Trophoblast cell (in vitro differentiated cells and primary cell): ENCODE measurements around the gene HMSD.
A peak's percentile ranks its signal among the peaks of the same experiment; 100 is the strongest.

Experiments
- DNase-seq, 2 donors: peaks; one replicate each; pipeline ENCODE4 v3.0.0-alpha.2; 2016
- H2AFZ ChIP-seq: 2 replicates; pipeline ENCODE4 v1.6.1; 2013; ENCODE audit warnings: low read length, moderate library complexity, mild to moderate bottlenecking; ENCODE audit not compliant: insufficient read depth, poor library complexity
- H2AK5ac ChIP-seq: 2 replicates; pipeline ENCODE4 v1.6.1; 2013; ENCODE audit warnings: mild to moderate bottlenecking, low read length
- H2BK120ac ChIP-seq: 2 replicates; pipeline ENCODE4 v1.6.1; 2013; ENCODE audit warnings: low read length, mild to moderate bottlenecking, moderate library complexity; ENCODE audit not compliant: insufficient read depth, poor library complexity
- H2BK12ac ChIP-seq: 2 replicates; pipeline ENCODE4 v1.6.1; 2013; ENCODE audit warnings: mild to moderate bottlenecking, low read length, moderate library complexity
- H2BK5ac ChIP-seq: 2 replicates; pipeline ENCODE4 v1.6.1; 2013; ENCODE audit warnings: low read length, low read depth, moderate library complexity, mild to moderate bottlenecking; ENCODE audit not compliant: poor library complexity
- H3K14ac ChIP-seq: 2 replicates; pipeline ENCODE4 v1.6.1; 2013; ENCODE audit warnings: mild to moderate bottlenecking, low read length
- H3K18ac ChIP-seq: 2 replicates; pipeline ENCODE4 v1.6.1; 2013; ENCODE audit warnings: mild to moderate bottlenecking, low read length
- H3K23ac ChIP-seq: 2 replicates; pipeline ENCODE4 v1.6.1; 2013; ENCODE audit warnings: low read length
- H3K27ac ChIP-seq: 2 replicates; pipeline ENCODE4 v1.5.1; 2013; ENCODE audit warnings: low read depth, mild to moderate bottlenecking, inconsistent platforms, low read length, moderate library complexity
- H3K27me3 ChIP-seq: 2 replicates; pipeline ENCODE4 v1.6.1; 2013; ENCODE audit warnings: inconsistent platforms, mild to moderate bottlenecking, low read length, moderate library complexity; ENCODE audit not compliant: insufficient read depth
- H3K36me3 ChIP-seq, 2 experiments: 1 replicate in 1 of 2; 2 replicates in 1 of 2; pipeline ENCODE4 v1.6.1; 2013; ENCODE audit warnings: low read length in 2 of 2, mild to moderate bottlenecking in 2 of 2, moderate library complexity in 1 of 2; ENCODE audit not compliant: insufficient read depth in 2 of 2, control insufficient read depth in 1 of 2
- H3K4ac ChIP-seq: 2 replicates; pipeline ENCODE4 v1.6.1; 2013; ENCODE audit warnings: low read depth, mild to moderate bottlenecking, low read length, moderate library complexity
- H3K4me1 ChIP-seq, 2 experiments: 1 replicate in 1 of 2; 2 replicates in 1 of 2; pipeline ENCODE4 v1.6.1; 2013; ENCODE audit warnings: low read length in 2 of 2, mild to moderate bottlenecking in 2 of 2, moderate library complexity in 1 of 2; ENCODE audit not compliant: insufficient read depth in 2 of 2, control insufficient read depth in 1 of 2
- H3K4me2 ChIP-seq: 2 replicates; pipeline ENCODE4 v1.6.1; 2013; ENCODE audit warnings: inconsistent platforms, mild to moderate bottlenecking, low read length, moderate library complexity
- H3K4me3 ChIP-seq: 2 replicates; pipeline ENCODE4 v1.5.1; 2013; ENCODE audit warnings: mild to moderate bottlenecking, low read depth, low read length, inconsistent platforms
- H3K79me1 ChIP-seq: one replicate; pipeline ENCODE4 v1.6.1; 2013; ENCODE audit warnings: low read length
- H3K79me2 ChIP-seq: 2 replicates; pipeline ENCODE4 v1.6.1; 2013; ENCODE audit warnings: low read length, mild to moderate bottlenecking; ENCODE audit not compliant: control insufficient read depth, insufficient read depth, poor library complexity
- H3K9ac ChIP-seq: 2 replicates; pipeline ENCODE4 v1.6.1; 2013; ENCODE audit warnings: mild to moderate bottlenecking, low read length
- H3K9me3 ChIP-seq: 2 replicates; pipeline ENCODE4 v1.6.1; 2013; ENCODE audit warnings: low read depth, mild to moderate bottlenecking, control low read depth, inconsistent platforms, low read length; ENCODE audit not compliant: insufficient read depth
- H4K12ac ChIP-seq: 2 replicates; pipeline ENCODE4 v1.6.1; 2013; ENCODE audit warnings: low read depth, mild to moderate bottlenecking, low read length, moderate library complexity
- H4K8ac ChIP-seq: 2 replicates; pipeline ENCODE4 v1.6.1; 2013; ENCODE audit warnings: low read depth, mild to moderate bottlenecking, low read length, moderate library complexity
- H4K91ac ChIP-seq: one replicate; pipeline ENCODE4 v1.6.1; 2013; ENCODE audit warnings: low read depth, mild to moderate bottlenecking, low read length, moderate library complexity
- WGBS: extraction: QIAGEN DNeasy Blood & Tissue Kit; methylation state at CpG from one replicate; pipeline ENCODE4 v1.1.7; 2013; ENCODE audit warnings: missing lambda C conversion rate; ENCODE audit not compliant: insufficient read length, insufficient coverage; ENCODE audit errors: extremely low coverage; 5-methylcytosine and 5-hydroxymethylcytosine counted together

The HMSD gene

DNA sequence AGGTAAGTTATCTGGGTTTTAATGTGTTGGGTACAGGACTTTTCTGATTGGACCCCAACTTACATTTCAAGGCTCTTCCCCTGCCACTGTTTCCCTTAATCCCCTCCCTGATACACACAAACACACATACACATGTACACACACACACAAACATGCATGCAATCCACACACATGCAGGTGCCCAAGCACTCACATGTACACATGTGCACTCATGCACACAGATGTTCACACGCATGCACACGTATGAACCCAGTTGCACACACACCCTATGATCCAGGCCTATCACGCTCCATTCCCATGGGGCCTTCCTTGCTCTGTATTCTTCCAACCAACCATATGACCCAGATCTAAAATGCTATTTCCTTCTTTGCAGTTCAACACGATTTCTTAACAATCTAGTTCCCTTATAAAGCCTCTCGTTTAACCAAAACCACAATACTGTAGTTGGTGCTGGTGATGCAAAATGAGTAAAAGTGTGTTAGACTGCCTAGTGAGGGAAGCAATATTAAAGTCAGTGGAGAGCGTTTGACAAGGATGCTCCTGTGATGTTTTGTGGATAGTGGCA, 31.9 kb downstream of the HMSD start:
- no peak overlapping the region for H2AK5ac ChIP-seq
- H2BK5ac ChIP-seq, result no peak overlapping the region
- no peak overlapping the region for H3K14ac ChIP-seq
- no peak for DNase-seq
- no peaks in the 10 kb centered on the region for H3K9me3 ChIP-seq
- H3K36me3 ChIP-seq, result peaks cover 1 to 4% of the 10 kb centered on the region in 2 experiments
- no CpG with 5 or more reads among the region's 6 CpGs for WGBS
- H2AFZ ChIP-seq, result no peak overlapping the region
- peaks cover 6 to 10% of the 10 kb centered on the region in 2 experiments for H3K4me1 ChIP-seq
- H3K18ac ChIP-seq, result no peak overlapping the region
- H3K4ac ChIP-seq, result no peak overlapping the region
- peak overlapping the region; percentile 55 for H3K4me3 ChIP-seq
- no peaks in the 10 kb centered on the region for H3K79me2 ChIP-seq
- no peak overlapping the region for H3K4me2 ChIP-seq
- H4K12ac ChIP-seq, result no peak overlapping the region
- H4K91ac ChIP-seq, result no peak overlapping the region
- no peak overlapping the region for H3K27ac ChIP-seq
- no peak overlapping the region for H3K9ac ChIP-seq
- H3K27me3 ChIP-seq, result no peaks in the 10 kb centered on the region
- no peak overlapping the region for H4K8ac ChIP-seq
- no peak overlapping the region for H2BK12ac ChIP-seq
- H2BK120ac ChIP-seq, result no peak overlapping the region
- no peaks in the 10 kb centered on the region for H3K79me1 ChIP-seq
- H3K23ac ChIP-seq, result no peak overlapping the region

DNA sequence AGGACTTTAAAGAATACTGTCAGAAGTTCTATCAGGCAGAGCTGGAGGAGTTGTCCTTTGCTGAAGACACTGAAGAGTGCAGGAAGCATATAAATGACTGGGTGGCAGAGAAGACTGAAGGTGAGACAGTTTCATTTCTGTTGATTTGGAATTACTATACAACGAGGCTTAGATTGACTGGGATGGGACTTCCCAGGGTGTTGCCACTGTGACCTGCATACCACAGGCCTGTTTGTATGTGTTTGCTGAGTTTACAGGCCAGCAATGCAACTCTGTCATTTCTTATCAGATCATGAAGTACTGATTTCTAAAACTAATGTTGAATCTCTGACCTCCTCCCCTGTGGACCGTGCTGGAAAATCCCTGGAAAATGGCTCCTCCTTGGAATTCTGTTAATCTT, 32.6 kb downstream of the HMSD start:
- H2BK120ac ChIP-seq, result no peak overlapping the region
- H4K12ac ChIP-seq, result no peak overlapping the region
- no peak overlapping the region for H2AFZ ChIP-seq
- WGBS, result no CpG with 5 or more reads among the region's 2 CpGs
- H3K18ac ChIP-seq, result no peak overlapping the region
- H2AK5ac ChIP-seq, result no peak overlapping the region
- peak overlapping the region; percentile 16 for H3K27ac ChIP-seq
- no peaks in the 10 kb centered on the region for H3K79me1 ChIP-seq
- H2BK12ac ChIP-seq, result no peak overlapping the region
- no peak overlapping the region for H3K4me2 ChIP-seq
- no peaks in the 10 kb centered on the region for H3K9me3 ChIP-seq
- no peaks in the 10 kb centered on the region for H3K79me2 ChIP-seq
- H3K14ac ChIP-seq, result no peak overlapping the region
- H4K8ac ChIP-seq, result no peak overlapping the region
- H3K4me3 ChIP-seq, result no peak overlapping the region
- peak; percentile 30 to 49 for DNase-seq
- H3K23ac ChIP-seq, result no peak overlapping the region
- H4K91ac ChIP-seq, result no peak overlapping the region
- no peak overlapping the region for H3K4ac ChIP-seq
- peaks cover 1 to 4% of the 10 kb centered on the region in 2 experiments for H3K36me3 ChIP-seq
- peaks cover 6 to 10% of the 10 kb centered on the region in 2 experiments for H3K4me1 ChIP-seq
- no peak overlapping the region for H3K9ac ChIP-seq
- no peak overlapping the region for H2BK5ac ChIP-seq
- H3K27me3 ChIP-seq, result no peaks in the 10 kb centered on the region

- Histone ChIP-seq H3K27ac (peak overlapping the region; percentile 16), H3K18ac (no peak overlapping the region), H3K4ac (no peak overlapping the region), H3K4me3 (no peak overlapping the region), H2BK12ac (no peak overlapping the region), H3K27me3 (no peaks in the 10 kb centered on the region), H3K4me2 (no peak overlapping the region), H3K14ac (no peak overlapping the region), H2AK5ac (no peak overlapping the region), H4K8ac (no peak overlapping the region), H3K36me3 (peaks cover 3 to 4% of the 10 kb centered on the region in 2 experiments), H4K91ac (no peak overlapping the region), H2BK5ac (no peak overlapping the region), H4K12ac (no peak overlapping the region), H3K23ac (no peak overlapping the region), H3K79me1 (no peaks in the 10 kb centered on the region), H3K9me3 (no peaks in the 10 kb centered on the region), H3K79me2 (no peaks in the 10 kb centered on the region), H2AFZ (no peak overlapping the region), H2BK120ac (no peak overlapping the region), H3K9ac (no peak overlapping the region), H3K4me1 (peaks cover 6 to 10% of the 10 kb centered on the region in 2 experiments)
- WGBS, result no CpG with 5 or more reads among the region's 3 CpGs
- DNase-seq, result peak in 1 of 2 donors; percentile 29
Measured at GRCh38 chr18:63982361-63982760, 33.3 kb downstream of the HMSD start.

DNA sequence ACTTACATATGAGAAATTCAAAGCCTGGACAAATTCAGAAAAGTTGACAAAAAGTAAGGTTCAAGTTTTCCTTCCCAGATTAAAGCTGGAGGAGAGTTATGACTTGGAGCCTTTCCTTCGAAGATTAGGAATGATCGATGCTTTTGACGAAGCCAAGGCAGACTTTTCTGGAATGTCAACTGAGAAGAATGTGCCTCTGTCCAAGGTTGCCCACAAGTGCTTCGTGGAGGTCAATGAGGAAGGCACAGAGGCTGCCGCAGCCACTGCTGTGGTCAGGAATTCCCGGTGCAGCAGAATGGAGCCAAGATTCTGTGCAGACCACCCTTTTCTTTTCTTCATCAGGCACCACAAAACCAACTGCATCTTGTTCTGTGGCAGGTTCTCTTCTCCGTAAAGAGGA, 37.8 kb downstream of the HMSD start:
- Histone ChIP-seq H3K36me3 (peaks cover 4% of the 10 kb centered on the region in 2 experiments), H3K23ac (no peak overlapping the region), H3K79me1 (no peaks in the 10 kb centered on the region), H3K18ac (no peak overlapping the region), H3K9ac (no peak overlapping the region), H3K4ac (no peak overlapping the region), H3K4me1 (peaks cover 4 to 8% of the 10 kb centered on the region in 2 experiments), H4K8ac (no peak overlapping the region), H2BK5ac (no peak overlapping the region), H4K91ac (no peak overlapping the region), H3K27me3 (no peaks in the 10 kb centered on the region), H2BK120ac (no peak overlapping the region), H2AFZ (no peak overlapping the region), H3K79me2 (no peaks in the 10 kb centered on the region), H3K4me2 (no peak overlapping the region), H4K12ac (no peak overlapping the region), H2BK12ac (no peak overlapping the region), H3K27ac (no peak overlapping the region), H3K4me3 (no peak overlapping the region), H2AK5ac (no peak overlapping the region), H3K9me3 (no peaks in the 10 kb centered on the region), H3K14ac (no peak overlapping the region)
- DNase-seq, result no peak
- no CpG with 5 or more reads among the region's 7 CpGs for WGBS
